Measurements from ENCODE around the gene TARBP2.
"Not testable (repeated sequence)": the region's sequence is repeated elsewhere in the genome, so short reads cannot be mapped to it uniquely, and the experiment has no call there.

Gene TARBP2

GRCh38 chr12:53476769-53477209 lies 24.3 kb upstream of the TARBP2 start:
- no peak for DNase-seq

GRCh38 chr12:53478865-53479264 lies 22.2 kb upstream of the TARBP2 start:
- DNase-seq, result no peak

GRCh38 chr12:53479331-53479730 lies 21.8 kb upstream of the TARBP2 start:
- DNase-seq, result no peak

DNA sequence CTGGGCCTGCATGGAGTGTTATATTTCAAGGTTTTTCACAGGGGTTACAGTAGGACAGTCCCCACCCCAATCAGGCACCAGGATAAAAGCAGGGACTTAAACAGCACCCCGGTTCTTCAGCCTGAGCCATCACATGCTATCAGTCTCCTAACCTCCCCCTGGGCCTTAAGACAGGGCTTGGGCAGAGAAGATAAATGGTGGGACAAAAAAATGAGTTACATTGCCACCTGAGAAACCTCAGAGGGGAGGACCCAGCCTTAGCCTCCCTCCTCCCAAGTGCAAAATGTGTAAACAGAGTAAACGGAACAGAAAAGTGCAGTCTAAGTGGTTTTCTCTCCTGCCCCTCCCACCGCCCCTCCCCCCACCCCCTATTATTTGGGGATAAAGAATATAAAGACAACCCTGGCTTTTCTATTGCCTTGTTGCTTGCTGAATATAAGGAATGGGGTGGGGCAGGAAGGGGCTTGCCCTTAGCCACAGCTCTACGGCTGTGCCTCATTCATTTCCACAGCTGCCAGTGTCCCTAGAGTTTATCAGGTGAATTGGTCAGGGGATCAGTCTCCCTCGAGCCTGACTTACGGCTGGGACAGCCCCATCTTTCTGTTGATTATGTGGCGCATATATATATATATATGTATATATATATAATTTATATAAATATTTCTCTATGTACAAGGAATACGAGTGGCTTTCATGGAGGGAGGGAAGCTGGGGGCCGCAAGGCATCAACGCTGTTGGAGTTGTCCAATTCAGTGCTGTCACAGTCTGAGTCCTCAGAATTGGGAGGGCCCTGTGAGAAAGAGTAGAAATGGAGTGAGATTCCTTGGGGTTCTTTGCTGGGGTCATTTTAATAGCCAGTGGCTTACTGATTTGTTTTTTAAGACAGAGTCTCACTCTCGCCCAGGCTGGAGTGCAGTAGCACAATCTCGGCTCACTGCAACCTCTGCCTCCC lies 20.3 kb upstream of the TARBP2 start:
- DNase-seq, result no peak

DNA sequence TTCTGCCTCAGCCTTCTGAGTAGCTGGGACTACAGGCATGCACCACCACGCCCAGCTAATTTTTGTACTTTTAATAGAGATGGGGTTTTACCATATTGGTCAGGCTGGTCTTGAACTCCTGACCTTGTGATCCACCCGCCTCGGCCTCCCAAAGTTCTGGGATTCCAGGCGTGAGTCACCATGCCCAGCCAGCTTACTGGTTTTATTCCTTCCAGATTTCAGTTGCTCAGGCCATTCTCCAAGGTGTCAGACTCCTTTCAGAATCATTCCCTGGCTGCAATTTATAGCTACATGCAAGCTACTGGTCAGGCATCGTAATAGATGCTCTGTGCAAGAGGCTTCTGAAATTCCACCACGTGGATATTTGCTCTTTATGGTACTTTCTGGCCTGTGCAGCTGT lies 19.6 kb upstream of the TARBP2 start:
- DNase-seq, result not testable (repeated sequence)

DNA sequence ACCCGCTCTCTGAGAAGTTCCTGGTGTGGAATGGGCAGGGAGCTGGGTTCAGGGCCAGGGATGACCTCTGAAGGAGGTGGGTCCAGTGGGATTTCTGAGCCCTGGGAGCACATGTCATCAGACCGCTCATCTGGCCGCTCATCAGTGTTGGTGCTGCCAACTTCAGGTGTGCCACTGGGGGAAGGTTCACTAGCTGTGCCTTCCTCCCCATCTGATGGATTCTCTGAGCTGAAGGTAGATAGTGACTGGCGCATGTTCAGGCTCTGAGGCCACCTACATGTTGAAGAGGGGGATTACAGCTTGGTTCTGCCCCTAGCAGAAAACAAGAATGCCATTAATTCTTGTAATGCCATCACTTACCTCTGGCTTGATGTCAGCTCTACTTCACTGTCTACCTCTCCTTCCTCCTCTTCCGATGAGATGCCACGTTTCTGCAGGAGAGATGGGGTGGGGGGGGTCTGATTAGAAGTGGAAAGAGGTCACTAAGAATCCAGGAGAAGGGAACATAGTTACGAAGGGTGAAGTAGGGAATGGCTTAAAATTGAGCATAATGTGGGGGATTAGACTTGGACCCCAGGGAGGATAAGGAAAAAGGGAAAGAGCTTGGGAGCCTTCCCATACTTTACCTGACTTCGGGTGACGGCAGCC lies 19.0 kb upstream of the TARBP2 start:
- DNase-seq, result no peak

GRCh38 chr12:53482626-53483168 lies 18.4 kb upstream of the TARBP2 start:
- DNase-seq, result no peak

DNA sequence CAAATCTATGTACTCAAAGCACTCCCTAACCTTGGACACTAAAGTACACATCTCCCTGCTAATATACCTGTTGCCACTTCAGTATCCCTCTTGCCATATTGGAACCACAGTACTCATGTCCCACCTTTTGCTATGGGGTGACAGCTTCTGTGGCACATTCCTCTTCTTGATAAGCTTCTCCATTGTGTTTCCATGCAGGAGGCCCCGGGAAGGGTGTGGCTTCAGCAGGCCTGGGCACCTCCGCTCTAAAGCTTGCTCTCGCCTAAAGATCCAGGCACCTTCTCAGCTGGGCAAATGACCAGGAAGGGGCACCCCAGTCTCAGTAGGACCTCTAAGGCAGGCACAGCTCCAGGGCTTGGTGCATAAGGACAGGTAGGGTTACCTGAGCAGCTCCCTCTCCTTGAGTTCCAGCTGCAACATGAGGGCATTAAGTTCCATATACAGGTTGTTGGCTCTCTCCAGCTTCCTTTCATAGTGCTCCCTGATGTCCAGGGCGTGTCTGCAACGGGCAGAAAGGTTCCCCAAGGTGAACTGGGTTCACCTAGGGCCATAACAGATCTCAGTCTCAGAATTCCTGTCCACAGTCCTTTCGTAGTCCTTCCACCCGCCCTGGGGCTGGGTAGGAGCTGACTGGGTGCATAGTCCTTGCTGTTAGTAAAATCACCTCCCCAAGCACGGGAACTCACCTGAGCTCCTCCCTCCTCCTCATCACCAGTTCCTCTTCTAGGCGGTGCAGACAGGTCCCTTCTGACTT lies 17.7 kb upstream of the TARBP2 start:
- DNase-seq, result no peak

GRCh38 chr12:53483979-53484377 lies 17.1 kb upstream of the TARBP2 start:
- no peak for DNase-seq

DNA sequence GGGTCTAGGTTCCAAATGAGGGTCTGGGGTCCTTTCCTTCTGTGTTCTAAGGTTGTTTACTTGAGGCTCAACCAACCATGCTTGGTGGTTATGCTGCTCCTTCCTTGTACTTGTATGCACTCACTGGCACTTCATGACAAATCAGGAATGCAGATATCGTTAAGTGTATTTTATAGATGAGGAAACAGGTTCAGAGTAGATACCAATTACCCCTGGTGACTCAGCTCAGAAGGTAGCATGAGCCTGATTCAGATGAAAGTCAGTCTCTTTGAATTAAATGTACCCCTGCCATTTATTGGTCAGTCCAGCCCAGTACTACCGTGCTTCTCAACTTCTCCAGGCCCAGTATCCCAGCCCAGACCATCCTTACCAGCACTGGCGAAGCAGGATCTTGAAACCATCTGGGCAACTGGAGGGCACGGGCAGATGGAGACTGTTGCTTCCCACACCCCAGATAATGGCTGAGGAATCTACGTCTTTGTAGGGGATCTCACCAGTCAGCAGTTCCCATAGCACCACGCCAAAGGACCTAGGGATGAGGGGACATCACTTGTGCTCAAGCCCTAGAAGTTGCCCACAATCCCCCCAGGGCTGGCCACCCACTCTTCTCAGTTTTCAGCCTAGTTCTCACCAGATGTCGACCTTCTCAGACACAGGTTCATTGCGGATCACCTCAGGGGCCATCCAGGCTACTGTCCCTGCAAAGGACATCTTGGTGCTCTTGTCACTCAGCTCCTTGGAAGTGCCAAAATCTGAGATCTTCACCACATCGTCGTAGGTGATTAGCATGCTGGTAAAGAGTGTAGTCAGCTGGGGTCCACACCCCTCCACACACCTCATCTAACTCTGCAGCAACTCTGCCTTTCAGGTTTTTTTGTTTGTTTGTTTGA lies 16.2 kb upstream of the TARBP2 start:
- no peak for DNase-seq

DNA sequence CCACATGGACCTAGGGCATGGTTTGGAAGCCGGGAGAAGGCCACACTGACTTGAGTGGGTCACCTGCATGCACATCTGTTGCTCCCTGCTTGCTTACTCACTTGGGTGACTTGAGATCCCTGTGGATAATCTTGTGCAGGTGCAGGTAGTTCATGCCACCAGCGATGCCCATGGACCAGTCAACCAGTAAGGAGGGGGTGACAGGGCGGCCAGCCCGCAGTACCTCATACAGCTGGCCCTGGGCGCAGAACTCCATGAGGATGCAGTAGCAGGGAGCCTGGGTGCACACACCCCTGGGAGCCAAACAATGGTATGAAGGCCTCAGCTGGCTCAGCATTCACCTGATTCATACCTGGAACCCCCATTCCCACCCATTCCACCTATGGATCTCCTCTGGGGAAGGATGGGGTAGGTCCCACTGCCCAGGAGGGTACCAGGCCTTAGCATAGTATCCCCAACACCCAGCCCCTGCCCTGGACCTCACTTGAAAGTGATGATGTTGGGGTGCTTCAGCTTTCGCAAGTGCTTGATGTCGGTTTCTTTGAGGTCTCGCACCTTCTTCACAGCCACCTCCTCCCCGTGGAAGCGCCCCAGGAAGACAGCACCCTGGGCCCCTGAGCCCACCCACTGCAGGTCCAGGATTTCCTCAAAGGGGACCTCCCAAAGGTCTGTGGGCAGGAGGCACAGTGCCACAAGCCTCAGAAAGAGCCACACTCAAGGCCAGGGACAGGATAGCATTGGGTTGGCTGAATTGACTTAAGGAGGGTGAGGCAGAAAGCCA lies 14.9 kb upstream of the TARBP2 start:
- no peak for DNase-seq

- DNase-seq, result no peak
These were observed 14.2 kb upstream of the TARBP2 start for GRCh38 chr12:53486736-53487487.

- DNase-seq, result no peak
These were observed 11.7 kb upstream of the TARBP2 start for GRCh38 chr12:53489242-53489864.

- DNase-seq, result no peak
These were observed 8.9 kb upstream of the TARBP2 start for GRCh38 chr12:53492188-53492587.

DNA sequence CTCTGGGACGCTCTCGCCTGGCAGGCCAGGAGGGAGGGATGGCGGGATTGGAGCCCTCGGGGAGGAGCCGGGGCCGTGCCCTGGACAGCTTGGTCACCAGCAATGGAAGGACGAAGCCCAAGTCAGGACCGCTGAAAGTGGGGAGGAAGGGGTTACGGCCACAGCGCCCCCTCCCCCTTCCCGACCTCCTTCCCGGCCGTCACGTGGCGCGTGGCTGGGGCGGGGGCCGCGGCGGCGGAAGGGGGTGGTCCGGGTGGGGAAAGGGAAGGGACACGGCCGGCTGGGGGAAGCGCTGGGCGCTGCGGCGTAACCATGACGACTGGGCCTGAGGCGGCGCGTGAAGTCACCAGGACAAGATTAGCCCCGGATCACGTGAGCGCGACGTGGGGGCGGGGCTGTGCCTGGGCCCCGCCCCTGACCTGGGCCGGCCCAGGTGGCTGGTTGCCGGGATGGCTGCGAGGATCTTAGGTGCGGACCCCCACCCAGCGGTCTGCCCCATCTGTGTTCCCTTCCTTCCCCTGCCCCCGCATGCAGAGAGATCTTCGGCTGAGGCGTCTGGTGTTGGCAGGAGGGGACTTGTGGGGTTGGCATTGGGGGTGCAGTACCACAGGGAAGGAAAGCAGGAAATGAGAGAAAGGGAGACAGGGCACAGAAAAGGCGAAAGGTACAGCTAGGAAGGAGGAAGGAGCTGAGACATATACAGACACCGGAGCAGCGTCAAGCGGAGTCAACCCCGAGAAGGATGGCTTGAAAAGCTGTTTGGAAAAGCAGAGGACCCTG lies 8.1 kb upstream of the TARBP2 start:
- peak; percentile 45 for DNase-seq

- DNase-seq, result no peak
These were observed 7.3 kb upstream of the TARBP2 start for GRCh38 chr12:53493610-53494391.

- no peak for DNase-seq
These were observed 5.0 kb upstream of the TARBP2 start for GRCh38 chr12:53495903-53496751.

- DNase-seq, result no peak
These were observed 4.4 kb upstream of the TARBP2 start for GRCh38 chr12:53496752-53497032.

Measured in GOT3 (cell line).